ENCODE measurements around the gene NEGR1.

The NEGR1 gene

DNA sequence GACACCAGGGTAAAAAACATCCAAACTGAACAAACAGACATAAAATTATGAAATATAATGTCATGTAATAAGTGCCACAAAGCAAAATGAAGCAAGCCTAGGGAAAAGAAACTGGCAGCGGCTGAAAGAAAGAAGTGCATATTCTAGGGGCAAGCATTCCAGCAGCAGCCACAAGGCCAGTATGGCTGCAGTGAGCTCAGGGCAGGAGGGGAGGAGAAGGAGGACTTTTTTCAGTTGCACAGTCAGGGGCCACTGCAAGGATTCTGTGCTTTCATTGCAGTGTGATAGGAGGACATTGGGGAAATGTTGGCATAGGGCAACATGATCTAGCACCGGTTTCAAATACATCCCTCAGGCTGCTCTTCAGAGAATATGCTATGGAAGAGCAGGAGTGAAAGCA is 263.8 kb downstream of the NEGR1 start:
- Histone ChIP-seq H3K27me3 (ENCODE audit: control insufficient read depth, insufficient read depth, low read length) (no peaks in the 10 kb centered on the region), H3K36me3 (ENCODE audit: insufficient read depth, low read length) (no peaks in the 10 kb centered on the region), H3K4me2 (ENCODE audit: low read length) (no peak overlapping the region), H3K9me3 (replicated peaks; ENCODE audit: low read length) (no peaks in the 10 kb centered on the region), H3K9ac (ENCODE audit: low read depth, low read length) (no peak overlapping the region), H3K4me1 (ENCODE audit: control insufficient read depth, insufficient read depth, low read length) (no peaks in the 10 kb centered on the region), H3K4me3 (ENCODE audit: low read length) (no peak overlapping the region)

DNA sequence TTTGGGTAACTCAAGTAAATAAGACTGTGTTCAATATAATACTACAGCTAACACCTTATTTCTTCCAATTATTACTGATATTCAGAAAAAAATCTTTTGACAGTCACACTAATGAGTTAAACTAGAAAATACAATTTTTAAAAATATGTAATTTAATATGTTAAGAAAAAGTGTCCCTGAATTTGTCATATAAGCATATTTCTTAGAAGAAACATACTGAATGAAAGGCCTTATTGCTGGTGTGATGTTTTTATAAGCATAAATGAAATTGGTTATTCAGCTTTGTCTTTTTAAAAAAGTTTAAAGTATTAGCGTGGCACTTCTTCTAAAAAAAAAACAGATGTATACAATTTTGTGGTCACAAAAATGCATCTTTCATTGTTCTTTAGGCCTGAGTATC is 267.3 kb downstream of the NEGR1 start:
- Histone ChIP-seq H3K27me3 (ENCODE audit: control insufficient read depth, insufficient read depth, low read length) (no peaks in the 10 kb centered on the region), H3K36me3 (ENCODE audit: insufficient read depth, low read length) (no peaks in the 10 kb centered on the region), H3K4me3 (ENCODE audit: low read length) (no peak overlapping the region), H3K9me3 (replicated peaks; ENCODE audit: low read length) (no peaks in the 10 kb centered on the region), H3K4me1 (ENCODE audit: control insufficient read depth, insufficient read depth, low read length) (no peaks in the 10 kb centered on the region), H3K4me2 (ENCODE audit: low read length) (no peak overlapping the region), H3K9ac (ENCODE audit: low read depth, low read length) (no peak overlapping the region)

DNA sequence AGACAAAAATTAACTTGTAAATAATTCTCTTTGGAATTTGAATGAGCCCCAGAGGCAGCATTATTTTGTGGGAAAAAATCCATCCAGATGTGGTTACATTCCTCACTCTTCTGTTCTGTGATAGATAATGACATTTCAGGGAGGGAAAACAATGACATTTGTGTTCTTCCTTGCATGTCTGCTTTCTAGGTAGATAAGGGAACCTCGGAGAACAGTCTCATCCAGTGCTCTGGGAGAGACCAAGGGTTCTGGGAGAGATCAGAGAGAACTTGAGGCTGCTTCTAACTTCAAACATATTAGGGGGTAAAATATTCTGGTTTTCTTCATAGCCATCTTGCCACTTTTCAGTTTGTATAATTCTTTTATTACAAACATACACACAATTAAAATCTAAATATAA is 269.2 kb downstream of the NEGR1 start:
- no peak overlapping the region for H3K4me3 ChIP-seq (ENCODE audit: low read length)
- H3K9me3 ChIP-seq (replicated peaks; ENCODE audit: low read length), result no peaks in the 10 kb centered on the region
- no peaks in the 10 kb centered on the region for H3K4me1 ChIP-seq (ENCODE audit: control insufficient read depth, insufficient read depth, low read length)
- no peaks in the 10 kb centered on the region for H3K27me3 ChIP-seq (ENCODE audit: control insufficient read depth, insufficient read depth, low read length)
- H3K9ac ChIP-seq (ENCODE audit: low read depth, low read length), result no peak overlapping the region
- no peak overlapping the region for H3K4me2 ChIP-seq (ENCODE audit: low read length)
- no peaks in the 10 kb centered on the region for H3K36me3 ChIP-seq (ENCODE audit: insufficient read depth, low read length)

DNA sequence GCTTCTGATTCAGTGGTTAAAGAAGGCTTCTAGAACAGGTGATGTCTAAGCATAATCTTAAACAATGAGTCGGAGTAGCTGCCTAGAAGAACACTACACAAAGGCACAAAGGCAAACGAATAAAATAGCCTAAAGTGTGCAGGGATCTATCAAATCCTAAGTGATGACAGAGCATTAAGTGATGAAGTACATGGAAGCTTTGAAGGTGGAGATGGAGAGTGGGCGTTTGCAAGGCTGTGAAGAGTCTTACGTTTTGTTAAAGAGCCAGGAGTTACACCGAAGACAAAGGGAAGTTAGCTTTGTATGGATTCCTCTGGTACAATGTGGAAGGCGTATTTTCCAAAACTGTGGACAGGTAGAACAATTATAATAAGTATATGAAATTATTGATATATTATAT is 270.6 kb downstream of the NEGR1 start:
- no peaks in the 10 kb centered on the region for H3K36me3 ChIP-seq (ENCODE audit: insufficient read depth, low read length)
- H3K4me1 ChIP-seq (ENCODE audit: control insufficient read depth, insufficient read depth, low read length), result peaks cover 8% of the 10 kb centered on the region
- H3K9ac ChIP-seq (ENCODE audit: low read depth, low read length), result no peak overlapping the region
- H3K4me2 ChIP-seq (ENCODE audit: low read length), result no peak overlapping the region
- no peaks in the 10 kb centered on the region for H3K27me3 ChIP-seq (ENCODE audit: control insufficient read depth, insufficient read depth, low read length)
- no peaks in the 10 kb centered on the region for H3K9me3 ChIP-seq (replicated peaks; ENCODE audit: low read length)
- H3K4me3 ChIP-seq (ENCODE audit: low read length), result no peak overlapping the region

DNA sequence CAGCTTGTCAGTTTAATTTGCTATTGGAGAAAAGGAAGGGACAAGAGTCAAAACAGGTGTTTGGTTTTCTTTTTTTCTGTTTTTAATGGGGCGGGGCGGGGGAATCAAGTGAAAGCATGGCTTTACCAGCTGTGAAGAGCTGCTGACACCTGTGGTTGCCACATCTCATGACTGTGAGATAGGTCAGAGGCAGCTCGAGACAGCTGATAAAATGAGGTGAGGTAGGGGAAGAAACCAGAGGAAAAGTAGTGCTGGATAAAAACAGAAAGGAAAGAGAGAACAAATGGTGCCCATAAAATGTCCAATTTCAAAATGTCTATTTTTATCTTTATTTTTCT is 272.3 kb downstream of the NEGR1 start:
- Histone ChIP-seq H3K36me3 (ENCODE audit: insufficient read depth, low read length) (no peaks in the 10 kb centered on the region), H3K4me2 (ENCODE audit: low read length) (no peak overlapping the region), H3K27me3 (ENCODE audit: control insufficient read depth, insufficient read depth, low read length) (no peaks in the 10 kb centered on the region), H3K9ac (ENCODE audit: low read depth, low read length) (no peak overlapping the region), H3K4me1 (ENCODE audit: control insufficient read depth, insufficient read depth, low read length) (peaks cover 15% of the 10 kb centered on the region), H3K4me3 (ENCODE audit: low read length) (no peak overlapping the region), H3K9me3 (replicated peaks; ENCODE audit: low read length) (no peaks in the 10 kb centered on the region)

DNA sequence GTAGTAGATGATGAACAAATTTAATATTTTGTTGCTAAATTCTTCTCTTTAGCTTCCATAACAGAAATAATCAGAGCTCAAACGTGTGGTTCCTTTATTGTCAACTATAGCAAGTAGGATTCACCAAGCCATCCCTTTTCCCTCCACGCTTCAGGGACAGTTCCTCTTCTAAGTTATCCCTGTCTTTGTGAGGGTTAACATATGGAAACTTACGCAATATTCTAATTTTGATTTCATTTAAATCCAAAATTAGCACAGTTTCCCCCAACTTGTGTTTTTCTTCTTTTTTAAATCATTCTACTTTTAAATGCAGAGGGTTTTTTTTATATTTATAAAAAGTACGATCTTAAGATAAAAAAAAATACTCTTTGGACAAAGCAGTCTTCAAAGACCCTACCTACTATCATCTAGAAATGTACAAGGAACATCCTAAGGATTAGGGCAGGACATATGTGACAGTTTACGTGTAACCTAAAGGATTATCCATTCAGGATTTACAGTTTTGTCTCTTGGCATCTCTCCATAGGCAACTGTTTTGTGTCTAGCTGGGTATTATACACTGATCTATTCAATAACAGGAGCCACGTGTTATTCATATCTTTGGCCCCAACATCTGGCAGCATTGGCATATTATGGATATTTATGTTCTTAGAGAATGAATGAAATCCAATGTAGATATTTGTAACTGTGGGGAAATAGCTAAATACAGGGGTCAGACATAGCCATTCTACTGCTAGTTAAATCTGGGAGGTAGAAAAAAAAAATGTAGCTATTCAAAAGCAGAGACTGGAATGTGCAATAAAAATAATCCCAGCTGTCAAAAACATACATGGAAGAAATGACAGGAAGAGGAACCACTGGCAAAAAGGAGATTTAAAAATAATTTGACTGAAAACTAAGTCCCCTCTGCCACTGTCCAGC is 272.9 kb downstream of the NEGR1 start:
- peaks cover 15% of the 10 kb centered on the region for H3K4me1 ChIP-seq (ENCODE audit: control insufficient read depth, insufficient read depth, low read length)
- H3K9ac ChIP-seq (ENCODE audit: low read depth, low read length), result no peak overlapping the region
- no peak overlapping the region for H3K4me2 ChIP-seq (ENCODE audit: low read length)
- H3K4me3 ChIP-seq (ENCODE audit: low read length), result no peak overlapping the region
- no peaks in the 10 kb centered on the region for H3K27me3 ChIP-seq (ENCODE audit: control insufficient read depth, insufficient read depth, low read length)
- no peaks in the 10 kb centered on the region for H3K36me3 ChIP-seq (ENCODE audit: insufficient read depth, low read length)
- no peaks in the 10 kb centered on the region for H3K9me3 ChIP-seq (replicated peaks; ENCODE audit: low read length)

DNA sequence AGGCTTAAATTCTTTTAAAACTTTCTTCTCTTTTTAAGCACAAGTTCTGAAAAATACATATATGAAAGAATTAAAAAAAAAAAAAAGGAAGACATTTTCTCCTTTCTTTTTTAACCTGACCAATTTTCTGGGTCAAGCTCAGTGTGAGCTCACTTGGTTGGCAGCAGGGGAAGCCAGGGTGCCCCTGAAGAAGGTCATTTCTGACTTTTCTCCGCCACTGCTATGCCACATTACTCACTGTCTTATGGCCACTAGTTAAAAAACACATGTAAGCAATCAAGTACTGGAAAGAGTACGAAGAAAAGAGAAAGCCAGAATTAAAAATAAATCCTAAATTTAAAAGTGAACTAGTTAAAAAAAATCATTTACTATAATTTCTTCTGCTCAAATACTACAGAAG is 275.0 kb downstream of the NEGR1 start:
- H3K4me3 ChIP-seq (ENCODE audit: low read length), result no peak overlapping the region
- no peak overlapping the region for H3K4me2 ChIP-seq (ENCODE audit: low read length)
- H3K4me1 ChIP-seq (ENCODE audit: control insufficient read depth, insufficient read depth, low read length), result peaks cover 15% of the 10 kb centered on the region
- H3K9ac ChIP-seq (ENCODE audit: low read depth, low read length), result no peak overlapping the region
- H3K9me3 ChIP-seq (replicated peaks; ENCODE audit: low read length), result no peaks in the 10 kb centered on the region
- no peaks in the 10 kb centered on the region for H3K27me3 ChIP-seq (ENCODE audit: control insufficient read depth, insufficient read depth, low read length)
- no peaks in the 10 kb centered on the region for H3K36me3 ChIP-seq (ENCODE audit: insufficient read depth, low read length)

DNA sequence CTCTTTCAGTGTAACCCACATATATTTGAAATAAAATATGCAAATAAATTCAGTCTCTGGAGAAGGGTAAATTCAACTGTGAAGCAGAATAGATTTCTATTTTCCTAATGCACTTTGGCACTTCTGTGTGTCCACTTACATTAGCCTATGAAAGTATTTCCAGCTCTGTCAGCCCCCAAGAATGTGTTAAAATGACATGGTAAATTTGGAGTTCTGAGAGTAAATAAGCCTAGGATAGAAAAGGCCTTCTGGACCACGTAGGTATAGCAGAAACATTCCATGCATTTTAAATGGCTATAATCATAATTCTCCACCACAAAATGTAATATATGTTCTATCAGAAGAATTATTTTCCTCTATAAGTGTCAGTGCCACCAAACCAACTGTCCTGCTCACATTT is 276.2 kb downstream of the NEGR1 start:
- no peak overlapping the region for H3K4me3 ChIP-seq (ENCODE audit: low read length)

DNA sequence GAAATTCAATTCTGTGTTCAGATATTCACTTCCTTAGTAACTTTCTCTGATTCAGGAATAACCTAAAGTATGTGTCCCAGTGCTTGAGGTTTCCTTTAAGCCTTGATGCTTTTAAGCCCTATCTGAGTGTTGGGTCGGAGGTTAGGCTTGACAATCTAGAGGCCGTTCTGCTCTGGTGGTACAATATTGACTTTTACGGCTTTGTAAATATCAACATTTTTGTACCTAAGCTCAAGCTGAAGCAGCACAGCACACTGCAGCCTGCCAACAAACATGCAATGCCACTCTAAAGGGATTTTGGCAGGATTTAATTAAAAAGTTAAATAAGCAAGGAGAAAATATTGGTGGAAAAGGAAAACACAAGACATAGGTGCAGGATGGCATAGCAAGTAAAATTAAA is 279.2 kb downstream of the NEGR1 start:
- H3K4me3 ChIP-seq (ENCODE audit: low read length), result no peak overlapping the region
- no peaks in the 10 kb centered on the region for H3K36me3 ChIP-seq (ENCODE audit: insufficient read depth, low read length)
- no peaks in the 10 kb centered on the region for H3K9me3 ChIP-seq (replicated peaks; ENCODE audit: low read length)
- no peak overlapping the region for H3K9ac ChIP-seq (ENCODE audit: low read depth, low read length)
- peaks cover 15% of the 10 kb centered on the region for H3K4me1 ChIP-seq (ENCODE audit: control insufficient read depth, insufficient read depth, low read length)
- H3K4me2 ChIP-seq (ENCODE audit: low read length), result no peak overlapping the region
- no peaks in the 10 kb centered on the region for H3K27me3 ChIP-seq (ENCODE audit: control insufficient read depth, insufficient read depth, low read length)

More for the DNA sequence above, 276.2 kb downstream of the NEGR1 start:
- H3K9ac ChIP-seq (ENCODE audit: low read depth, low read length), result no peak overlapping the region
- H3K9me3 ChIP-seq (replicated peaks; ENCODE audit: low read length), result no peaks in the 10 kb centered on the region
- H3K4me2 ChIP-seq (ENCODE audit: low read length), result no peak overlapping the region
- H3K27me3 ChIP-seq (ENCODE audit: control insufficient read depth, insufficient read depth, low read length), result no peaks in the 10 kb centered on the region
- H3K36me3 ChIP-seq (ENCODE audit: insufficient read depth, low read length), result no peaks in the 10 kb centered on the region
- H3K4me1 ChIP-seq (ENCODE audit: control insufficient read depth, insufficient read depth, low read length), result peaks cover 15% of the 10 kb centered on the region

DNA sequence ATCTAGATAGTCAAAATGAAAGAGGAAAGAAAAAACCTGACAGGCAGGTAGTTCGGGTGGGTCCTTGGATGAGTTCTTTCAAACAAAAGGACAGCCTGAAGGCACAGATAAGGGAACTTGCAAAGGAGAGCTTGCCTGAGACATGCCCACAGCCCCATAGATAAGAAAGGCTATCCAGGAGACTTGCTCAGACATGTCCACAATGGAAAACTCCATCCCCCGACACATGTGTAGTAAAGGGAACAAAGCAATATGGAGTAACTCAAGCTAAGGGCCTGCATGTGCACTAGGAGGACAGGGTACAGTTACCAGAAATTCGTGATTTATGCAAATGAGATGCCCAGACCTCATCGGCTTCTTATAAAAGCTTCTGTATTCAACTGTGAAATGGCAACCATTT is 281.5 kb downstream of the NEGR1 start:
- no peaks in the 10 kb centered on the region for H3K4me1 ChIP-seq (ENCODE audit: control insufficient read depth, insufficient read depth, low read length)
- no peak overlapping the region for H3K9ac ChIP-seq (ENCODE audit: low read depth, low read length)
- H3K4me3 ChIP-seq (ENCODE audit: low read length), result no peak overlapping the region
- no peaks in the 10 kb centered on the region for H3K27me3 ChIP-seq (ENCODE audit: control insufficient read depth, insufficient read depth, low read length)
- no peaks in the 10 kb centered on the region for H3K9me3 ChIP-seq (replicated peaks; ENCODE audit: low read length)
- H3K36me3 ChIP-seq (ENCODE audit: insufficient read depth, low read length), result no peaks in the 10 kb centered on the region
- no peak overlapping the region for H3K4me2 ChIP-seq (ENCODE audit: low read length)

DNA sequence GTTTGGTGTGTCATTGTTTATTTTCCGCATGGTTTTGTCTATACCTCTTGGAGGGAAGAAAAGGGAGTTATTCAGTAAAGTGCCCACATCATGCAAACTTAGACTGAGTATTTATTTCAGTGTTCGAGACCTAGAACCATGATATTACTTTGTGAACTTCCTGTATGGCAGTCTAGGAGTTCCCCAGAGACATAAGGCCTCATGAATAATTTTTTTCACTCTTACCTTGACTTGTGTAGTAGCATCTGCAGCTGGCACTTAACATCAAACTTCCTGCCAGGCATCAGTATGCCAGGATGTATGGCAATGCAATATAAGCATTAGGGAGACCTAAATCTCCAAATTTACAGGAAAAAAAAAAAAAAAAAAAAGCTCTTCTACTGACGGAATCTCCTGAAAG is 287.7 kb downstream of the NEGR1 start:
- Histone ChIP-seq H3K4me3 (ENCODE audit: low read length) (no peak overlapping the region), H3K36me3 (ENCODE audit: insufficient read depth, low read length) (no peaks in the 10 kb centered on the region), H3K9ac (ENCODE audit: low read depth, low read length) (no peak overlapping the region), H3K4me2 (ENCODE audit: low read length) (no peak overlapping the region), H3K9me3 (replicated peaks; ENCODE audit: low read length) (no peaks in the 10 kb centered on the region), H3K4me1 (ENCODE audit: control insufficient read depth, insufficient read depth, low read length) (no peaks in the 10 kb centered on the region), H3K27me3 (ENCODE audit: control insufficient read depth, insufficient read depth, low read length) (no peaks in the 10 kb centered on the region)

DNA sequence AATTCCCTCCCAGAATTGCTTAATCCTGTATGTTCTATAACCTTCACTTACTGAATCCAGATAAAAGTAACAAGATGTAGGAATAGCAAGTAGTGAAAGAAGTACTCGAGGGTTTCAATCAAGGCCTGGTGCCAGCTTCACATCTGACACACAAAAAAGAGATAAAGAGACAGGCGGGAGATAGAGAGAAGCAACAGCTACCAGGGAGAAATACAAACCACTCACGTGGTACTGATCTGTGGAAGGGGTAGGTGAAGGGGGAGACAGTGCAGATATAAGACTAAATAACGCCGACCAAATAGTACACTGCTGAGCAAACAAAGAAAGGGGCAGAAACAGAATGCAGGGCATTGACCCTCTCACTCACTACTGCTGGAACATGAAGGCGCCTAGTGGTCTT is 295.2 kb downstream of the NEGR1 start:
- Histone ChIP-seq H3K4me2 (ENCODE audit: low read length) (no peak overlapping the region), H3K4me3 (ENCODE audit: low read length) (no peak overlapping the region), H3K36me3 (ENCODE audit: insufficient read depth, low read length) (no peaks in the 10 kb centered on the region), H3K9me3 (replicated peaks; ENCODE audit: low read length) (no peaks in the 10 kb centered on the region), H3K9ac (ENCODE audit: low read depth, low read length) (no peak overlapping the region), H3K4me1 (ENCODE audit: control insufficient read depth, insufficient read depth, low read length) (peaks cover 5% of the 10 kb centered on the region), H3K27me3 (ENCODE audit: control insufficient read depth, insufficient read depth, low read length) (no peaks in the 10 kb centered on the region)
